Amniotic stem cell (primary cell): ENCODE data around the gene MYF6.
"Not testable (repeated sequence)": the region's sequence is repeated elsewhere in the genome, so short reads cannot be mapped to it uniquely, and the experiment has no call there.

Source experiments
- DNase-seq: peaks from one replicate; lab custom pipeline; 2025; lab: John Stamatoyannopoulos, UW

Gene MYF6

GRCh38 chr12:80707126-80707829 lies at the start of gene MYF6:
Gene MYF6, plus strand, starts transcription at chr12:80707634. Its CDS starts 86 bp downstream, at chr12:80707720.
- no peak for DNase-seq

GRCh38 chr12:80659512-80660063 lies 47.8 kb upstream of the MYF6 start:
- DNase-seq: no peak

GRCh38 chr12:80662586-80662985 lies 44.8 kb upstream of the MYF6 start:
- DNase-seq: no peak

- DNase-seq: no peak
Measured at GRCh38 chr12:80670214-80670613, 37.2 kb upstream of the MYF6 start.

GRCh38 chr12:80676042-80676636 lies 31.3 kb upstream of the MYF6 start:
- not testable (repeated sequence) for DNase-seq

- DNase-seq: no peak
Measured at GRCh38 chr12:80676856-80677255, 30.6 kb upstream of the MYF6 start.

GRCh38 chr12:80677994-80678393 lies 29.4 kb upstream of the MYF6 start:
- DNase-seq: no peak

- no peak for DNase-seq
Measured at GRCh38 chr12:80679346-80680131, 27.9 kb upstream of the MYF6 start.

GRCh38 chr12:80681287-80681686 lies 26.1 kb upstream of the MYF6 start:
- no peak for DNase-seq

GRCh38 chr12:80681786-80682185 lies 25.6 kb upstream of the MYF6 start:
- DNase-seq: no peak

- DNase-seq: no peak
Measured at GRCh38 chr12:80684077-80684495, 23.3 kb upstream of the MYF6 start.

GRCh38 chr12:80690090-80690489 lies 17.3 kb upstream of the MYF6 start:
- DNase-seq: no peak

GRCh38 chr12:80690513-80690912 lies 16.9 kb upstream of the MYF6 start:
- DNase-seq: no peak

- DNase-seq: no peak
Measured at GRCh38 chr12:80692114-80692513, 15.3 kb upstream of the MYF6 start.

- no peak for DNase-seq
Measured at GRCh38 chr12:80697270-80697887, 10.1 kb upstream of the MYF6 start.

GRCh38 chr12:80698256-80698655 lies 9.2 kb upstream of the MYF6 start:
- DNase-seq: no peak

GRCh38 chr12:80698847-80699542 lies 8.4 kb upstream of the MYF6 start:
- no peak for DNase-seq

GRCh38 chr12:80700327-80700726 lies 7.1 kb upstream of the MYF6 start:
- no peak for DNase-seq

GRCh38 chr12:80701388-80701787 lies 6.0 kb upstream of the MYF6 start:
- DNase-seq: no peak

GRCh38 chr12:80702889-80703805 lies 4.3 kb upstream of the MYF6 start:
- no peak for DNase-seq

- no peak for DNase-seq
Measured at GRCh38 chr12:80704420-80704819, 3.0 kb upstream of the MYF6 start.
